Cardiac muscle cell (in vitro differentiated cells and primary cell): ENCODE results near the gene RTCA. TPM values are rescaled to one million over a fixed set of nuclear protein-coding genes. Genes with fewer than 3 reads are reported as not detected.

ENCODE experiments used
- DNase-seq, 2 donors: peaks; one replicate each; pipeline versions ENCODE4 v3.0.0 to v3.0.0-alpha.2; 2010 to 2017; ENCODE audit warnings: low read depth in 1 of 2, low spot score in 1 of 2
- H3K27ac ChIP-seq: fragments of 200-600 bp; sonication (generic); 2 replicates; pipeline ENCODE4 v1.5.1; 2016
- H3K27me3 ChIP-seq: fragments of 200-600 bp; sonication (generic); 2 replicates; pipeline ENCODE4 v1.6.0; 2016; ENCODE audit warnings: control low read depth
- H3K36me3 ChIP-seq: fragments of 200-600 bp; sonication (generic); 2 replicates; pipeline ENCODE4 v1.5.1; 2016; ENCODE audit warnings: control low read depth
- H3K4me1 ChIP-seq: fragments of 200-600 bp; sonication (generic); 2 replicates; pipeline ENCODE4 v1.8.1; 2017; ENCODE audit warnings: low read depth, mild to moderate bottlenecking, mixed run types
- H3K4me3 ChIP-seq: fragments of 200-600 bp; sonication (generic); 2 replicates; pipeline ENCODE4 v1.5.1; 2016; ENCODE audit warnings: mild to moderate bottlenecking
- H3K9me3 ChIP-seq: fragments of 200-600 bp; sonication (generic); 2 replicates; pipeline ENCODE4 v1.5.1; 2017; ENCODE audit warnings: low read depth, mild to moderate bottlenecking, control low read depth
- CTCF ChIP-seq: IDR thresholded peaks from 2 replicates; pipeline ENCODE4 v1.5.1; 2012; ENCODE audit warnings: low read depth, mild to moderate bottlenecking, low read length
- polyA plus RNA-seq: library from polyadenylated mRNA; unstranded; fragments of >200 nt; fragmentation: Nextera tagmentation; extraction: Ambion mirVana; gene quantifications from 2 replicates; pipeline ENCODE4 v1.2.1, GENCODE V29; 2016
- total RNA-seq: library from RNA; depleted of rRNA; stranded (reverse); fragments of >200 nt; gene quantifications from 2 replicates; pipeline ENCODE4 v1.2.3, GENCODE V29; 2016

The RTCA gene
- total and polyA plus RNA-seq, 2 experiments from 2014 or later = 36.1 to 40.5 TPM

DNA sequence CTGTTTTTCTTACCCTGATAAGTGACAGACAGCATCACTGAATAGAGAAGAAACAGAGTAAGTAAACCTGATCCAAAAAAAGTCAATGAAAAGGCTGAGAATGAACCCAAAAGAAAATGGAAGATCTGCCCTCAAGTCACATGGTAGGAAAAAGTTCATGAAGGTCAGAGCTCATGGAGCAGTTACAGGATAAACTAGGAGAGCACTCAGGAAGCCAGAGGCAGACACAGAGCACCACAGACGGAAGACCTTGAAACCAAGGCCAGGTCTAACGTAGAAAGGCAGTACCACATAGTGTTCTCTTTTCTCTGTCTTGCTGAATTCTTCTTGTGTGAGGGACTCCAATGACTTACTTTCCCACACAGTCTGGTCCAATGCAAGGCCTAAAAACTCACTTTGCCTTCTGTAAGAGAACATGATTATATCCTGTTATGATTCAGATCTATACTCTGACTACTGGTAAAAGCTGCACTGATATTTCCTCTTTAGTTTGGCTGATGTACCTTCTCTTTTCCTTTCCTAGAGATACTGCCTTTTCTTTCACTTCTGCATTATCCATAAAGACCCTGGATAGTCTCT is 40.8 kb downstream of the RTCA start:
- no peak for DNase-seq
- TF ChIP-seq CTCF = no peak
- no peaks in the 10 kb centered on the region for H3K9me3 ChIP-seq
- no peaks in the 10 kb centered on the region for H3K4me1 ChIP-seq
- H3K27ac ChIP-seq = no peak overlapping the region
- H3K27me3 ChIP-seq = no peaks in the 10 kb centered on the region
- no peak overlapping the region for H3K4me3 ChIP-seq
- no peaks in the 10 kb centered on the region for H3K36me3 ChIP-seq

- no peaks in the 10 kb centered on the region for H3K27me3 ChIP-seq
- no peak for TF ChIP-seq CTCF
- no peak overlapping the region for H3K4me3 ChIP-seq
- no peak overlapping the region for H3K27ac ChIP-seq
- DNase-seq = peak in 1 of 2 donors; percentile 41
- no peaks in the 10 kb centered on the region for H3K36me3 ChIP-seq
- H3K4me1 ChIP-seq = no peaks in the 10 kb centered on the region
- H3K9me3 ChIP-seq = no peaks in the 10 kb centered on the region
Measured at GRCh38 chr1:100308777-100309176, 42.8 kb downstream of the RTCA start.

DNA sequence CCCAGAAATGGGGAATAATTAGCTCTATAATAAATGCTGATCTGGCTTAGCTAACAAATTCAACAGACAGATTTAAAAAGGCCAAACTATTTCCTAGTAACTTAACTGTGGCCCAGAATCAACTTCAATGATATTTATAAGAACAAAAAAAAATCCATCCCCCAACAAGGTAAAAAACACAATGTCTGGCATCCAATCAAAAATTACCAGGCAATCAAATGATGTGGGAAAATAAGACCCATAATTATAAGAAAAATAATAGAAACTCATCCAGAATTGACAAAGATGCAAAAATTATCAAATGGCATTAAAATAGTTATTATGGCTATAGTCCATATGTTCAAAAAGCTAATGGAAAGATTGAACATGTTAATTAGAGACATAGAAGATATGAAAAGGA is 43.8 kb downstream of the RTCA start:
- no peak for DNase-seq

GRCh38 chr1:100313382-100313781 is 47.4 kb downstream of the RTCA start:
- Histone ChIP-seq H3K4me3 (no peak overlapping the region), H3K4me1 (no peaks in the 10 kb centered on the region), H3K9me3 (no peaks in the 10 kb centered on the region), H3K36me3 (no peaks in the 10 kb centered on the region), H3K27ac (no peak overlapping the region), H3K27me3 (no peaks in the 10 kb centered on the region)
- DNase-seq = no peak
- TF ChIP-seq CTCF = no peak

More for the DNA sequence above, 43.8 kb downstream of the RTCA start:
- Histone ChIP-seq H3K4me3 (no peak overlapping the region), H3K4me1 (no peaks in the 10 kb centered on the region), H3K36me3 (no peaks in the 10 kb centered on the region), H3K27ac (no peak overlapping the region), H3K27me3 (no peaks in the 10 kb centered on the region), H3K9me3 (no peaks in the 10 kb centered on the region)
- no peak for TF ChIP-seq CTCF

DNA sequence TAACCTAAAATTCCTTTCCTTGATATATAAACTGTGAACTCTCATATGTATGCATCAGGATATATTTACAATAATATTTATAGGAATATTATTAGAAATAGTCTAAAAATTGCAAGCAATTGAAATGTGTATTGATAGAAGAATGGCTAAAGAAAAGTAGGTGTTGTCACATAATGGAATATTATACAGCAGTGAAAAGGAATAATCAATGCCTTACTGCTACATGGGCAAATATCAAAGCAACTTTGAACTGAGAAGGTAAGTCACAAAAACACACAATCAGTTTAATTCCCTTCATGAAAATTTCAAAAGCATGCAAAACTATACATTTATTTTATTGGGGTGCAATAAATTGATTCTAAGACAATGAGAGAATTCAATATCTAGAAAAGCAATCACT is 50.6 kb downstream of the RTCA start:
- Histone ChIP-seq H3K4me1 (no peaks in the 10 kb centered on the region), H3K9me3 (no peaks in the 10 kb centered on the region), H3K36me3 (no peaks in the 10 kb centered on the region), H3K4me3 (no peak overlapping the region), H3K27me3 (no peaks in the 10 kb centered on the region), H3K27ac (no peak overlapping the region)
- DNase-seq = no peak
- no peak for TF ChIP-seq CTCF
